HepG2 (cell line): ENCODE data around the gene FBXW8. TPM values are rescaled to one million over a fixed set of nuclear protein-coding genes. Genes with fewer than 3 reads are reported as not detected.

Source experiments
- DPF2 ChIP-seq: sonication (generic); formaldehyde crosslinking; IDR thresholded peaks from 2 replicates; pipeline ENCODE4 v1.4.0; 2020; ENCODE audit warnings: mild to moderate bottlenecking, low read depth, missing genetic modification reagents, borderline replicate concordance
- GATAD1 ChIP-seq: IDR thresholded peaks from 2 replicates; pipeline ENCODE4 v1.6.1; 2016; ENCODE audit warnings: missing genetic modification reagents, missing compliant biosample characterization
- IRF2 ChIP-seq: IDR thresholded peaks from 2 replicates; pipeline ENCODE4 v1.6.1; 2018; ENCODE audit warnings: missing genetic modification reagents, missing compliant biosample characterization
- NFATC3 ChIP-seq: sonication (generic); formaldehyde crosslinking; IDR thresholded peaks from 2 replicates; pipeline ENCODE4 v1.5.1; 2020; ENCODE audit warnings: mild to moderate bottlenecking, missing genetic modification reagents
- PHB2 ChIP-seq: fragments of 450-650 bp; IDR thresholded peaks from 2 replicates; pipeline ENCODE4 v1.6.1; 2018; ENCODE audit not compliant: partially characterized antibody
- ZC3H4 ChIP-seq: sonication (generic); formaldehyde crosslinking; IDR thresholded peaks from 2 replicates; pipeline ENCODE4 v1.4.0; 2020; ENCODE audit warnings: missing genetic modification reagents, borderline replicate concordance
- ZFP1 ChIP-seq: IDR thresholded peaks from 2 replicates; pipeline ENCODE4 v1.6.1; 2016
- ZNF160 ChIP-seq: sonication (generic); formaldehyde crosslinking; IDR thresholded peaks from 2 replicates; pipeline ENCODE4 v1.8.0; 2022; ENCODE audit warnings: mild to moderate bottlenecking, inconsistent platforms, missing genetic modification reagents
- ZNF180 ChIP-seq: sonication (generic); formaldehyde crosslinking; IDR thresholded peaks from 2 replicates; pipeline ENCODE4 v1.4.0; 2020; ENCODE audit warnings: low read depth, missing genetic modification reagents, borderline replicate concordance
- ZNF264 ChIP-seq: sonication (generic); formaldehyde crosslinking; IDR thresholded peaks from 2 replicates; pipeline ENCODE4 v1.4.0; 2020; ENCODE audit warnings: missing genetic modification reagents
- ZNF33A ChIP-seq: sonication (generic); formaldehyde crosslinking; IDR thresholded peaks from 2 replicates; pipeline ENCODE4 v1.5.1; 2020; ENCODE audit warnings: missing genetic modification reagents, mild to moderate bottlenecking, moderate library complexity, borderline replicate concordance
- ZNF34 ChIP-seq: sonication (generic); formaldehyde crosslinking; IDR thresholded peaks from 2 replicates; pipeline ENCODE4 v1.4.0; 2020; ENCODE audit warnings: mild to moderate bottlenecking, missing genetic modification reagents, borderline replicate concordance
- ZNF460 ChIP-seq: sonication (generic); formaldehyde crosslinking; IDR thresholded peaks from 2 replicates; pipeline ENCODE4 v1.5.1; 2020; ENCODE audit warnings: missing genetic modification reagents, mild to moderate bottlenecking, borderline replicate concordance
- ZSCAN29 ChIP-seq: sonication (generic); formaldehyde crosslinking; conservative IDR thresholded peaks from 2 replicates; pipeline ENCODE4 v1.4.0; 2020; ENCODE audit warnings: mild to moderate bottlenecking, missing genetic modification reagents
- polyA plus RNA-seq, 8 experiments: library from polyadenylated mRNA; depleted of rRNA in 3 of 8; stranded (reverse) in 7 of 8; unstranded in 1 of 8; fragments of >200 nt; fragmentation: Illumina TruSeq in 4 of 8; extraction: Trizol in 4 of 8; gene quantifications; 2 replicates each; pipeline versions ENCODE4 v1.2.1 to v1.2.3, GENCODE V29; 2011 to 2016; ENCODE audit warnings: low read depth in 4 of 8, missing spikeins in 1 of 8, mixed read lengths in 1 of 8; ENCODE audit not compliant: insufficient read depth in 1 of 8
- total RNA-seq, 5 experiments: library from RNA; depleted of rRNA; stranded (reverse); fragments of >200 nt; fragmentation: Illumina TruSeq; extraction: Trizol; gene quantifications; 2 replicates each; pipeline ENCODE4 v1.2.3, GENCODE V29; 2016; ENCODE audit warnings: low read depth in 1 of 5
- TF ChIP-seq, protein P1 (sequence below): sonication (generic); formaldehyde crosslinking; IDR thresholded peaks from 2 replicates; pipeline ENCODE4 v1.4.0; 2020; ENCODE audit warnings: mild to moderate bottlenecking, missing genetic modification reagents, borderline replicate concordance
- TF ChIP-seq, protein P2 (sequence below): sonication (generic); formaldehyde crosslinking; IDR thresholded peaks from 2 replicates; pipeline ENCODE4 v1.4.0; 2020; ENCODE audit warnings: mild to moderate bottlenecking, missing genetic modification reagents
- TF ChIP-seq, protein P3 (sequence below): sonication (generic); formaldehyde crosslinking; conservative IDR thresholded peaks from 2 replicates; pipeline ENCODE4 v1.5.0; 2020; ENCODE audit warnings: missing genetic modification reagents
- TF ChIP-seq, protein P4 (sequence below): sonication (generic); formaldehyde crosslinking; IDR thresholded peaks from 2 replicates; pipeline ENCODE4 v1.5.1; 2020; ENCODE audit warnings: missing genetic modification reagents, mild to moderate bottlenecking, borderline replicate concordance
- TF ChIP-seq, protein P5 (sequence below): sonication (generic); formaldehyde crosslinking; IDR thresholded peaks from 2 replicates; pipeline ENCODE4 v1.4.0; 2020; ENCODE audit warnings: missing genetic modification reagents; ENCODE audit errors: not compliant biosample characterization
- TF ChIP-seq, protein P6 (sequence below): sonication (generic); formaldehyde crosslinking; IDR thresholded peaks from 2 replicates; pipeline ENCODE4 v1.5.0; 2020; ENCODE audit warnings: mild to moderate bottlenecking, low read depth, missing genetic modification reagents, borderline replicate concordance

The FBXW8 gene
- total and polyA plus RNA-seq, 2 of the 13 experiments (the other 11 are each of a cell fraction or from before 2014, with no cell fraction given), result 5.1 to 5.9 TPM

DNA sequence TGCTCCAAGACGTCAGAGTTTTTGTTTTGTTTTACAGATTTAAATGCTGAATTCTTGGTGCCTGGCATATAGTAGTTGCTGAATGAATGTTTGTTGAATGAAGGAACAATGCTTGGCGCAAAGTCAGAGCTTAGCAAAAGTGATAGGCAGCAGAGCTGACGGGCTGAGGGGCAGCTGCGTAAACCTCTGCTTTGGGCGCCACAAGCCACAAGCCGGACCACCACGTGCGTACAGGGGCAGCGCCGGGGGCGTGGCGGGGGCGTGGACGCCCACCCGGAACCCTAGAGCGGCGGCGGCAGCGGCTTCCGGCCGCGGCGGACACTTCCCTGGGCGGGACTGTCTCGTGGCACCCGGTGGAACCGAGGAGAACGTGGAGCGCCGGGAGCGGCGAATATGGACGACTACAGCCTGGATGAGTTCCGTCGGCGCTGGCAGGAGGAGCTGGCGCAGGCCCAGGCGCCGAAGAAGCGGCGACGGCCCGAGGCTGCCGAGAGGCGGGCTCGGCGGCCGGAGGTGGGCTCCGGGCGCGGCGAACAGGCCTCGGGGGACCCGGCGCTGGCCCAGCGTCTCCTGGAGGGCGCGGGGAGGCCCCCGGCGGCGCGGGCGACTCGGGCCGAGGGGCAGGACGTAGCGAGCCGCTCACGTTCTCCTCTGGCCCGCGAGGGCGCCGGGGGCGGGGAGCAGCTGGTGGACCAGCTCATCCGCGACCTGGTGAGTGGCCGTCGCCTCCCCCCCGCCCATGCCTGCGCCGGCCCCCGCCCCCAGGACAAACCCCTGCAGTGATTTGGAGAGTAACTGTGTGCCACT lies at the start of gene FBXW8 (continued):
- TF ChIP-seq, protein P1, sequence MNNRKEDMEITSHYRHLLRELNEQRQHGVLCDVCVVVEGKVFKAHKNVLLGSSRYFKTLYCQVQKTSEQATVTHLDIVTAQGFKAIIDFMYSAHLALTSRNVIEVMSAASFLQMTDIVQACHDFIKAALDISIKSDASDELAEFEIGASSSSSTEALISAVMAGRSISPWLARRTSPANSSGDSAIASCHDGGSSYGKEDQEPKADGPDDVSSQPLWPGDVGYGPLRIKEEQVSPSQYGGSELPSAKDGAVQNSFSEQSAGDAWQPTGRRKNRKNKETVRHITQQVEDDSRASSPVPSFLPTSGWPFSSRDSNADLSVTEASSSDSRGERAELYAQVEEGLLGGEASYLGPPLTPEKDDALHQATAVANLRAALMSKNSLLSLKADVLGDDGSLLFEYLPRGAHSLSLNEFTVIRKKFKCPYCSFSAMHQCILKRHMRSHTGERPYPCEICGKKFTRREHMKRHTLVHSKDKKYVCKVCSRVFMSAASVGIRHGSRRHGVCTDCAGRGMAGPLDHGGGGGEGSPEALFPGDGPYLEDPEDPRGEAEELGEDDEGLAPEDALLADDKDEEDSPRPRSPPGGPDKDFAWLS (CRISPR knock-in tag), result no peak
- TF ChIP-seq ZNF160 (CRISPR knock-in tag) (peak; percentile 85), IRF2 (CRISPR knock-in tag) (peak; percentile 44; the same call in 1 of the 2 replicates), GATAD1 (CRISPR knock-in tag) (peak; percentile 90), ZNF33A (no peak), ZNF264 (0 out of 2 replicates have a peak, but pooled peaks have one; percentile 19), ZC3H4 (CRISPR knock-in tag) (no peak), NFATC3 (no peak), ZFP1 (CRISPR knock-in tag) (no peak), ZNF460 (CRISPR knock-in tag) (no peak), PHB2 (no peak), ZNF180 (CRISPR knock-in tag) (no peak), DPF2 (CRISPR knock-in tag) (no peak), ZNF34 (CRISPR knock-in tag) (no peak; the same call in 1 of the 2 replicates), ZSCAN29 (0 out of 2 replicates have a peak, but pooled peaks have one; percentile 37)
- TF ChIP-seq, protein P2, sequence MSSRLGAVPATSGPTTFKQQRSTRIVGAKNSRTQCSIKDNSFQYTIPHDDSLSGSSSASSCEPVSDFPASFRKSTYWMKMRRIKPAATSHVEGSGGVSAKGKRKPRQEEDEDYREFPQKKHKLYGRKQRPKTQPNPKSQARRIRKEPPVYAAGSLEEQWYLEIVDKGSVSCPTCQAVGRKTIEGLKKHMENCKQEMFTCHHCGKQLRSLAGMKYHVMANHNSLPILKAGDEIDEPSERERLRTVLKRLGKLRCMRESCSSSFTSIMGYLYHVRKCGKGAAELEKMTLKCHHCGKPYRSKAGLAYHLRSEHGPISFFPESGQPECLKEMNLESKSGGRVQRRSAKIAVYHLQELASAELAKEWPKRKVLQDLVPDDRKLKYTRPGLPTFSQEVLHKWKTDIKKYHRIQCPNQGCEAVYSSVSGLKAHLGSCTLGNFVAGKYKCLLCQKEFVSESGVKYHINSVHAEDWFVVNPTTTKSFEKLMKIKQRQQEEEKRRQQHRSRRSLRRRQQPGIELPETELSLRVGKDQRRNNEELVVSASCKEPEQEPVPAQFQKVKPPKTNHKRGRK, result 0 out of 2 replicates have a peak, but pooled peaks have one; percentile 57
- TF ChIP-seq, protein P3, sequence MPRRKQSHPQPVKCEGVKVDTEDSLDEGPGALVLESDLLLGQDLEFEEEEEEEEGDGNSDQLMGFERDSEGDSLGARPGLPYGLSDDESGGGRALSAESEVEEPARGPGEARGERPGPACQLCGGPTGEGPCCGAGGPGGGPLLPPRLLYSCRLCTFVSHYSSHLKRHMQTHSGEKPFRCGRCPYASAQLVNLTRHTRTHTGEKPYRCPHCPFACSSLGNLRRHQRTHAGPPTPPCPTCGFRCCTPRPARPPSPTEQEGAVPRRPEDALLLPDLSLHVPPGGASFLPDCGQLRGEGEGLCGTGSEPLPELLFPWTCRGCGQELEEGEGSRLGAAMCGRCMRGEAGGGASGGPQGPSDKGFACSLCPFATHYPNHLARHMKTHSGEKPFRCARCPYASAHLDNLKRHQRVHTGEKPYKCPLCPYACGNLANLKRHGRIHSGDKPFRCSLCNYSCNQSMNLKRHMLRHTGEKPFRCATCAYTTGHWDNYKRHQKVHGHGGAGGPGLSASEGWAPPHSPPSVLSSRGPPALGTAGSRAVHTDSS (CRISPR knock-in tag), result no peak
- TF ChIP-seq, protein P4, sequence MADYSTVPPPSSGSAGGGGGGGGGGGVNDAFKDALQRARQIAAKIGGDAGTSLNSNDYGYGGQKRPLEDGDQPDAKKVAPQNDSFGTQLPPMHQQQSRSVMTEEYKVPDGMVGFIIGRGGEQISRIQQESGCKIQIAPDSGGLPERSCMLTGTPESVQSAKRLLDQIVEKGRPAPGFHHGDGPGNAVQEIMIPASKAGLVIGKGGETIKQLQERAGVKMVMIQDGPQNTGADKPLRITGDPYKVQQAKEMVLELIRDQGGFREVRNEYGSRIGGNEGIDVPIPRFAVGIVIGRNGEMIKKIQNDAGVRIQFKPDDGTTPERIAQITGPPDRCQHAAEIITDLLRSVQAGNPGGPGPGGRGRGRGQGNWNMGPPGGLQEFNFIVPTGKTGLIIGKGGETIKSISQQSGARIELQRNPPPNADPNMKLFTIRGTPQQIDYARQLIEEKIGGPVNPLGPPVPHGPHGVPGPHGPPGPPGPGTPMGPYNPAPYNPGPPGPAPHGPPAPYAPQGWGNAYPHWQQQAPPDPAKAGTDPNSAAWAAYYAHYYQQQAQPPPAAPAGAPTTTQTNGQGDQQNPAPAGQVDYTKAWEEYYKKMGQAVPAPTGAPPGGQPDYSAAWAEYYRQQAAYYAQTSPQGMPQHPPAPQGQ (CRISPR knock-in tag), result no peak
- TF ChIP-seq, protein P5, sequence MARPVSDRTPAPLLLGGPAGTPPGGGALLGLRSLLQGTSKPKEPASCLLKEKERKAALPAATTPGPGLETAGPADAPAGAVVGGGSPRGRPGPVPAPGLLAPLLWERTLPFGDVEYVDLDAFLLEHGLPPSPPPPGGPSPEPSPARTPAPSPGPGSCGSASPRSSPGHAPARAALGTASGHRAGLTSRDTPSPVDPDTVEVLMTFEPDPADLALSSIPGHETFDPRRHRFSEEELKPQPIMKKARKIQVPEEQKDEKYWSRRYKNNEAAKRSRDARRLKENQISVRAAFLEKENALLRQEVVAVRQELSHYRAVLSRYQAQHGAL, result peak; percentile 33
- TF ChIP-seq, protein P6, sequence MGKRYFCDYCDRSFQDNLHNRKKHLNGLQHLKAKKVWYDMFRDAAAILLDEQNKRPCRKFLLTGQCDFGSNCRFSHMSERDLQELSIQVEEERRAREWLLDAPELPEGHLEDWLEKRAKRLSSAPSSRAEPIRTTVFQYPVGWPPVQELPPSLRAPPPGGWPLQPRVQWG (CRISPR knock-in tag), result no peak
